CD4-positive, alpha-beta T cell treated with Interleukin-15 for 1 hour (primary cell): ENCODE results near the gene FTCD.

Experiments
- DNase-seq: peaks from one replicate; pipeline ENCODE4 v3.0.0-alpha.2; 2020

The FTCD gene

GRCh38 chr21:46087641-46088040, 67.7 kb downstream of the FTCD start:
- DNase-seq: no peak
